ENCODE data around the gene GHDC. TPM values are rescaled to one million over a fixed set of nuclear protein-coding genes. Genes with fewer than 3 reads are reported as not detected.

GHDC gene
- total RNA-seq, 6 experiments from 2014 or later, result 1.5 to 7.5 (median 6.4) TPM

DNA sequence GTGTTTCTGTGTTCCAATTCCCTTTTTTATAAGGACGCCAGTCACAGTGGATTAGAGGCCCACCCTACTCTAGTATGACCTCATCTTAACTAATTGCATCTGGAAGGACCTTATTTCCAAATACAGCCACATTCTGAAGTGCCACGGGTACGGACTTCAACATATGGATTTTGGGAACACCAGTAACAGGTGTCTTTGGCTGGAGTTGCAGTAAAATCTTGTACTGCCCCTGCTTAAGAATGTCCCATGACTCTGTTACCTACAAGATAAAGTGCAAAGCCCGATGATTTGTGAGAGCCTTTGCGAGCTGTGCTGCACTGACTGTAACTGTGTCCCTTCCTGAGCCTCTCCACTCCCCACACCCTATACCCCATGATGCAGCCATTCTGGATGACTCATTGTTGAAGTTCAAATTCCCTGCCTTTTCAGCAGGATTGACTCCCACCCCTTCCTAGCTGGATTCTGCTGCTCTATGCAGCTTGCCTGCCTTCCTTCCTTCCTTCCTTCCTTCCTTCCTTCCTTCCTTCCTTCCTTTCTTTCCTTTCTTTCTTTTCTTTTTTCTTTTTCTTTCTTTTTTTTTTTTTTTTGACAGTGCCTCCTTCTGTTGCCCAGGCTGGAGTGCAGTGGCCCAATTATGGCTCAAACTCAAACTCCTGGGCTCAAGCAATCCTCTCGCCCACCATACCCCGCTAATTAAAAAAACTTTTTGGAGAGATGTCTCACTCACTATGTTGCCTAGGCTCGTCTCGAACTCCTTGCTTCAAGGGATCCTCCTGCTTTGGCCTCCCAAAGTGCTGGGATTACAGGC lies 11.2 kb downstream of the GHDC start:
- Mint-ChIP-seq H3K4me3 (peak overlapping the region; percentile 80), H3K4me1 (ENCODE audit: low read depth) (peaks cover 24% of the 10 kb centered on the region), H3K27ac (peak overlapping the region; percentile 43; the same call in 1 of the 2 replicates), H3K36me3 (ENCODE audit: low read depth) (no peaks in the 10 kb centered on the region), H3K9me3 (no peaks in the 10 kb centered on the region), H3K27me3 (ENCODE audit: insufficient read depth) (peaks cover 18% of the 10 kb centered on the region)
- peak; percentile 30 for DNase-seq
- TF ChIP-seq, protein P1, sequence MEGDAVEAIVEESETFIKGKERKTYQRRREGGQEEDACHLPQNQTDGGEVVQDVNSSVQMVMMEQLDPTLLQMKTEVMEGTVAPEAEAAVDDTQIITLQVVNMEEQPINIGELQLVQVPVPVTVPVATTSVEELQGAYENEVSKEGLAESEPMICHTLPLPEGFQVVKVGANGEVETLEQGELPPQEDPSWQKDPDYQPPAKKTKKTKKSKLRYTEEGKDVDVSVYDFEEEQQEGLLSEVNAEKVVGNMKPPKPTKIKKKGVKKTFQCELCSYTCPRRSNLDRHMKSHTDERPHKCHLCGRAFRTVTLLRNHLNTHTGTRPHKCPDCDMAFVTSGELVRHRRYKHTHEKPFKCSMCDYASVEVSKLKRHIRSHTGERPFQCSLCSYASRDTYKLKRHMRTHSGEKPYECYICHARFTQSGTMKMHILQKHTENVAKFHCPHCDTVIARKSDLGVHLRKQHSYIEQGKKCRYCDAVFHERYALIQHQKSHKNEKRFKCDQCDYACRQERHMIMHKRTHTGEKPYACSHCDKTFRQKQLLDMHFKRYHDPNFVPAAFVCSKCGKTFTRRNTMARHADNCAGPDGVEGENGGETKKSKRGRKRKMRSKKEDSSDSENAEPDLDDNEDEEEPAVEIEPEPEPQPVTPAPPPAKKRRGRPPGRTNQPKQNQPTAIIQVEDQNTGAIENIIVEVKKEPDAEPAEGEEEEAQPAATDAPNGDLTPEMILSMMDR (IDR thresholded peaks at IDR 0.05), result no peak

DNA sequence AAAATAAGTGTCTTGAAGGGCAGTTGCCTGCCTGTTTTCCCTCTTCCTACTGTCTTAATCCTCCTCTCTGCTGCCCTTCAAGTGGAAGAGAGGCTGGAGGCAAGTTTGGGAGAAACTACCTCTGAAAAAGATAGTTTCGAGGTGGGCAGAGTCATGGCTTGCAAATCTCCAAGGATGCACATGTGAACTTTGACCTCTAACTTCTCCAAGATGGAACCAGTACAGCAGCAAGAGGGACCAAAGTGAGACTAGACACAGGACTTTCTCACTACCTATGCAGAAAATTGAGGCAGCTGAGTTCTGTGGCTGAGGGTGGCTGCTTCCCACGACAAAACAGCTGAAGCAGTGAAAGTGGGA lies 12.5 kb downstream of the GHDC start:
- TF ChIP-seq, protein P1 (IDR thresholded peaks at IDR 0.05), result no peak
- H3K36me3 Mint-ChIP-seq (ENCODE audit: low read depth), result no peaks in the 10 kb centered on the region
- DNase-seq, result no peak
- H3K4me1 Mint-ChIP-seq (ENCODE audit: low read depth), result peaks cover 24% of the 10 kb centered on the region
- peaks cover 19% of the 10 kb centered on the region for H3K27me3 Mint-ChIP-seq (ENCODE audit: insufficient read depth)
- no peak overlapping the region for H3K27ac Mint-ChIP-seq
- H3K4me3 Mint-ChIP-seq, result no peak overlapping the region
- no peaks in the 10 kb centered on the region for H3K9me3 Mint-ChIP-seq

DNA sequence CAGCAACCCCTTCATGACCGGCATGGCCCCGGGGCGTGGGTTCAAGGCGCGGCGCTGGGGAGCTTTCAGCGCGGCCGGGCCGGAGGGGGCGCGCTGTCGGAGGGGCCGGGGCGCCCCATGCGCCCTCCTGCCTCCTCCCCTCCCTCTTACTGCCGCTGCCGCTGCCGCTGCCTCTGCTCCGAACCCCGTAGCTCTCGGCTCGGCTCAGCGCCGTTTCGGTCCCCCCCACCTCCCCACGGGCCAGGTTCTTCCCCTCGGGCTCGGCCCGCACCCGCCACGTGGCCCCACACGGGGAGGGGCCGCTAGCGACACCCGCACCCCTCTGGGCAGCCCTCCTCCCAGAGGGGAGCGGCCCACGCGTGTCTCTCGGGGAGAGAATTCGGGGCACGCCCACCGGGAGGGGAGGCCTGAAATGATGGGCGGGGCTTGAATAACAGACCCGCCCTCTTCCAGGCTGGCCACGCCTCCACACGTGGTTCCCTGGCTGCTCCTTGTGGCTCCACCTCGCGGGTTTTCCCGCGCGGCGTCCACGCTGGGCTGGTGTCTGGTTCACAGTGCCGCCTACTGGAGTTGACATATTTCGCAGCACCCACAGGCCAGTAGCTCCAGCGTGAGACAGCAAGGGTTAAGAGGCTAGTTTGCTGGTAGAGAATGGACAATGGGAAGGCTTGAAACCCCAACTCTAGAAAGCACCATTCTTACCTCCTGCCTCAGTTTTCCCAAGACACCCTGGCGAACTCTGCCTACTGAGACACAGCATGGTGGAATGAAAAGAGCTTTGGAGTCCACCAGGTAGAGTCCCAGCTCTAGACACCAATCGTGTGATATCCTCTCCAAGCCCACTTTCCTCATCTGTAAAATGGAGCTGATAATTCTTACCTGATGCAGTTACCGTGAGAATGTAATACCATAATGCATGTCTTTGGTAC lies 13.1 kb downstream of the GHDC start, which contains the start of gene KCNH4:
KCNH4 (minus strand) TSS at position 221 of the 929 bp plus-strand sequence; CDS start at position 24, 197 bp downstream.
- H3K9me3 Mint-ChIP-seq, result no peaks in the 10 kb centered on the region
- H3K36me3 Mint-ChIP-seq (ENCODE audit: low read depth), result no peaks in the 10 kb centered on the region
- H3K27me3 Mint-ChIP-seq (ENCODE audit: insufficient read depth), result peaks cover 20% of the 10 kb centered on the region
- DNase-seq, result peak; percentile 55
- H3K4me3 Mint-ChIP-seq, result no peak within 1 kb of the TSS
- H3K4me1 Mint-ChIP-seq (ENCODE audit: low read depth), result peaks cover 24% of the 10 kb centered on the region
- TF ChIP-seq, protein P1 (IDR thresholded peaks at IDR 0.05), result peak; percentile 68
- H3K27ac Mint-ChIP-seq, result no peak within 1 kb of the TSS

DNA sequence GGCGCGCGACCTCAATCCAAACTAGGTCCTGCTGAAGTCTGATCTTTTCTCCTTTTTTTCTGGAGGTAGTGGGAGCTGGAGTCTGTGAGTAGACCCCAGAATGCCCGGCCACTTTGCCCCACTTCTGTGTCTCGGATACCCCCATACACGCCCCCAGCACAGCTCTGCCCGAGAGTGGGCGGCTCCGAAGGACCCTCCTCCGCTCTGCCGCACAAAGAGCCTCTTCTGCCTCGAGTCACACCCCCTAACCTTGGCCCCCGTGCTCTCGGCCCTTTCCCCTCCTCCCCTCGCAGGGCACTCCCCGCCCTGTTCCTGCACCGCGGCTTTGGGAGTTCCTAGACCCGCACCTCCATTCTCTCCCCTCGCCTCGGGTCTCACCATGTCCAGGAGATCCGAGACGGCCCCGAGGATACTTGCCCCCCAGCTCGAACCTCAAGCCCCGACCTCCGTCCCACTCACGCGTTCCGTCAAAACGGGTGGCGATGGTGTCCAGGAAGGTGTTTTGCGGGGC lies 13.8 kb downstream of the GHDC start:
- H3K36me3 Mint-ChIP-seq (ENCODE audit: low read depth), result no peaks in the 10 kb centered on the region
- H3K27ac Mint-ChIP-seq, result no peak overlapping the region
- no peak overlapping the region for H3K4me3 Mint-ChIP-seq
- TF ChIP-seq, protein P1 (IDR thresholded peaks at IDR 0.05), result no peak
- no peaks in the 10 kb centered on the region for H3K9me3 Mint-ChIP-seq
- peaks cover 19% of the 10 kb centered on the region for H3K27me3 Mint-ChIP-seq (ENCODE audit: insufficient read depth)
- peaks cover 24% of the 10 kb centered on the region for H3K4me1 Mint-ChIP-seq (ENCODE audit: low read depth)
- no peak for DNase-seq

DNA sequence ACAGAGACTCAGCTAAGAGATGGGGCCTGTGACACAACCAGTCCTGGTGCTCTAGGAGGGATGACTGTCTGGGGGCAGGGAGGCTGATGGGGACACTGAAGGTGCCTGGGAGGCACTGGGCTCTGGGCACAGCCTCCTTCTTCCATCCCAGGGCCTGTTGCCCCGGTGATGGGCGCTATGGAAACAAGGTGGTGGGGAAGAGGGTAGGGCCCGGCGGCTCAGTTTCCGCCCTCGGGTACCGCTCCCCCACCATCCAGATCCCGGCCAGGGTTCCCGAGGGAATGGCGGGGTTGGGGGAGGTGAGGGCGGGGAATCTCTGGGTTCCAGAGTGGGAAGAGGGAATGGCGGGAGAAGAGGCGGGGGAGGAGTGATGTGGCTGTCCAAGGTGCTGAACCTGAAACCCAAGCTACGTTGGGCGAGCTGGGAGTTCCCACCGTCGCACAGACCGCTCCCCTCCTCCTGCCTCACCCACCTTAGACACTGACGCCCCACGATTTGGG lies 14.3 kb downstream of the GHDC start:
- TF ChIP-seq, protein P1 (IDR thresholded peaks at IDR 0.05), result no peak
- H3K27me3 Mint-ChIP-seq (ENCODE audit: insufficient read depth), result peaks cover 20% of the 10 kb centered on the region
- H3K4me3 Mint-ChIP-seq, result no peak overlapping the region
- H3K9me3 Mint-ChIP-seq, result no peaks in the 10 kb centered on the region
- no peaks in the 10 kb centered on the region for H3K36me3 Mint-ChIP-seq (ENCODE audit: low read depth)
- DNase-seq, result no peak
- H3K4me1 Mint-ChIP-seq (ENCODE audit: low read depth), result peaks cover 22% of the 10 kb centered on the region
- no peak overlapping the region for H3K27ac Mint-ChIP-seq

Data from HFFc6 (cell line).